ENCODE results near the gene MRPS10.

DNA sequence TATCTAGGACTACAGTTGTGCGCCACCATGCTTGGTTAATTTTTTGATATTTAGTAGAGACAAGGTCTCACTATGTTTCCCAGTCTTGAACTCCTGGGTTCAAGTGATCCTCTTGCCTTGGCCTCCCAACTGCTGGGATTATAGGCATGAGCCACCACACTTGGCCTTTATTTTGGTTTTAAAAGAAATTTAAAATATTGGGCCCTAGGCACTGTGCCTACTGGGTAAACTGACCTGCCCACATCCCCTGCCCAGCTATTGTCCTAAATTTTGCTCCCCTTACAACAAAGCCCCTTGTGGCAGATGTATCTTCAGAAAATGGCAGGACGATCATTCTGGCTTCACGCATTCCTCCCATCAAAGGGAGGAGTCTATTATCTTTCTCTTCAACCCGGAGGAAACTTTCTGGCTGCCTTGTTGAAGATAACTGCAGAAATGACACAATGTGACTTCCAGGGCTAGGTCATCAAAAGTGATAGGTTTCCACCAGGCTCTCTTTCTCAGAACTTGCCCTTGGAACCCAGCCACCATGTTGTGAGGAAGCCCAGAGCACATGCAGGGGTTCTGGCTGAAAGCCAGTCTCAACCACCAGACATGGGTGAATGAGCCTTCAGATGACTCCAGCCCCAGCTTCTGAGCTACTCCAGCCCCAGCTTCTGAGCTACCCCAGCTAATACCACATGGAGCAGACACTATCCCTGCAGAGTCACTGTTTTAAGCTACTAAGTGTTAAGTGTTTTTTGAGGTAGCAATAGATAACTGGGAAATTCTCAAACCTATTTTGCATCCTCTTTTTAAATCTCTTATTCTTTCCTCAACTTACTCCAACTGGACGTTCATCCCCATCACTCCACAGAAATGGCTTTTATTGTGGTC, 18.3 kb downstream of the MRPS10 start:
- TF ChIP-seq CTCF (IDR thresholded peaks at IDR 0.05) (no peak), POLR2A (IDR thresholded peaks at IDR 0.05) (no peak)

Measured in body of pancreas (tissue), 4 donors.